GM11168 (cell line): ENCODE results near the gene USP36.
"Not testable (repeated sequence)": the region's sequence is repeated elsewhere in the genome, so short reads cannot be mapped to it uniquely, and the experiment has no call there.

ENCODE experiments used
- in situ Hi-C: fragments of 300-500 bp; cut with MboI; formaldehyde crosslinking; loops from one replicate; pipeline ENCODE4 v1.12.0; 2022; ENCODE audit warnings: low sequenced_read_pairs; ENCODE audit not compliant: unreplicated experiment

Gene USP36

DNA sequence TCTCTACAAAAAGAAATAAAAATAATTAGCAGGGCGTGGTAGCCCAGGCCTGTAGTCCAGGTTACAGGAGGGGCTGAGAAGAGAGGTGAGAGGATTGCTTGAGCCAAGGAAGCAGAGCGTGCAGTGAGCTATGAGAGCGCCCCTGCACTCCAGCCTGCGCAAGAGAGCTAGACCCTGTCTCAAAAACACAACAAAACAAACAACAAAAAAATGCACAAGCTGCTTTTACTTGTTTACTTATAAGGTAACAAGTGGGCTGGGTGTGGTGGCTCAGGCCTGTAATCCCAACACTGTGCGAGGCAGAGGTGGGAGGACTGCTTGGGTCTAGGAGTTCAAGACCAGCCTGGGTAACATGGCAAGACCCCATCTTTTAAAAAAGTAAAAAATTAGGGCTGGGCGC is 60.3 kb downstream of the USP36 start:
- in situ Hi-C loops = no loop called here

DNA sequence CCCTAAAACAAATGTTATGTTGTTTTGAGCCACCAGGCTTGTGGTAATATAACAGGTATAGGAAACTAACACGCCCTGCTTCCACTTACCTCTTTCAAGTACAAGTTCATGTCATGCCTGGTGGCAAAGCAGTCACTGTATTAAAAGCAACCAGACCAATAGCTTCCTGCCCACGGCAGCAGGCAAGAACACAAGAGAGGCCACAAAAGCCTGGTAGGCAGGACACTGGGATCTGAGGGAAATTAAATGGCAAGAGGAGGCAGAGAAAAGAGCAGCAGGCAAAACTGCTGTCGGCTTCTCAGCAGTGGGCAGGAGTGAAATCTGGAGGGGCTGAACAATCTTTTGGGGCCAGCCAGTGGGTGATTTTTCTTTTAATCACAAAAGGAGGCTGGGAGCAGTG is 60.8 kb downstream of the USP36 start:
- in situ Hi-C loops = no loop called here

DNA sequence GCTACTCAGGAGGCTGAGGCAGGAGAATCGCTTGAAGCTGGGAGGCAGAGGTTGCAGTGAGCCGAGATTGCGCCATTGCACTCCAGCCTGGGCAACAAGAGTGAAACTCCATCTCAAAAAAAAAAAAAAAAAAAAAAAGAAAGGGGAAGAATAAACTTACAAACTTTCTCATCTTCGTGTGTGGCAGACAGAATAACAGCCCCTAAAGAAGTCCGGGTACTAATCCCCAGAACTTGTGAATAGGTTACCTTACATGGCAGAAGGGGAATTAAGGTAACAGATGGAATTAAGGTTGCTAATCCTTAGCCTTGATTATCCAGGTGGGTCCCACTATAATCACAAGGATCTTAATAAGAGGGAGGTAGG is 61.3 kb downstream of the USP36 start:
- in situ Hi-C loops = not testable (repeated sequence)

DNA sequence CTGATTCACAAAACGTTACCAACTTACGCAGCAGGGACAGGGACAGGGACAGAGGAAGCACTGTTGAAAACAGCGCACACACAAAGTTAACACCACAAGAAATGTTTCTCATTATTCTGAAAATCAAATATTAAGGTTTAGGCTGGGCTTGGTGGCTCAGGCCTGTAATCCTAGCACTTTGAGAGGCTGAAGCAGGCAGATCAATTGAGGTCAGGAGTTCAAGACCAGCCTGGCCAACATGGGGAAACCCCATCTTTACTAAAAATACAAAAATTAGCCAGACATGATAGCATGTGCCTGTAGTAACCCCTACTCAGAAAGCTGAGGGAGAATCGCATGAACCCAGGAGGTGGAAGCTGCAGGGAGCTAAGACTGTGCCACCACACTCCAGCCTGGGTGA is 62.7 kb downstream of the USP36 start:
- in situ Hi-C loops = no loop called here

DNA sequence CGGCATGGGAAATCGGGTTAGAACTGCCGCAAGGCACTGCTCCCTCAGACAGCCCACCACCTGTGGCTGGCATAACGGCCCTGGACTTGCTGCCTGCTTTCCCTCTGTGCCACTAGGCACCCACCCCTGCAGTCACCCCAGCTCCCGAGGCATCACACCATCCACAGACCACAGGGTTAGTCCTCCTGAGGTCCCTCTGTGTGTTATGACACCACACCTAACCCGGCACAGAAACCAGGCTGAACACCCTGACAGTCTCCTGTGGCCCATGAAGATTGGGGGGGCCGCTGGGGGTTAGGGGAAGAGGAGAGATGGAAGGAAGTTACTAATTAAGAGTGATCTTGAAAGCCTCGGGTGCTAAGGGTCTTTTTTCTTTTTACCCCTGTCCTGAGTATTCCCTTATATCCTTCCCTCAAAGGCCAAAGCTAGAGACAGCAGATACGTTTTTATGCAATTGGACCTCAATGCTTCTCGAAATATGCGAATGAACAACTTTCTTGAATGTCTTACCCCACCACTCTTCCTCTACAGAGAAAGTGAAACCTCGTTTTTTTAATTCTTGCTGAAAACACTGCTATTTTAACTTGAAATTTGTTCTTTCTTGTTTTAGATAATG is 65.5 kb downstream of the USP36 start:
- in situ Hi-C loops = no loop called here

DNA sequence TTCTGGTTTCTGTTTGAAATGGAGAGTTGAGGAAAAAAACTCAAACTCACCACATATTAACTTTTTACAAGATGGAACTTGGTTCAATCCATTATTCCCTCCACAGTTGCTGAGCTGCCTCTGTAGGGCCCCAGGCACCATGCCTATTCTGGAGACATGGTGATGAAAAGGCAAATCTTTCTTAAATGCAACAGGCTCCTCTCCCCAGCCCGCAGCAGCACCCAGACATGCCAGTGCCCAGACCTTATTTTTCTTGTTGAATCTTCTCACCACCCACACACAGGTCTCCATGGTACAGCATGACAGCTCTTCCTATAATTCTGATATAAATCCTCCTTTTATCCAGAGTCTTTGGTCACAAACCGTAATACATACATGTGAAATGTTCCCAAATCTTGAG is 66.2 kb downstream of the USP36 start:
- in situ Hi-C loops = no loop called here

DNA sequence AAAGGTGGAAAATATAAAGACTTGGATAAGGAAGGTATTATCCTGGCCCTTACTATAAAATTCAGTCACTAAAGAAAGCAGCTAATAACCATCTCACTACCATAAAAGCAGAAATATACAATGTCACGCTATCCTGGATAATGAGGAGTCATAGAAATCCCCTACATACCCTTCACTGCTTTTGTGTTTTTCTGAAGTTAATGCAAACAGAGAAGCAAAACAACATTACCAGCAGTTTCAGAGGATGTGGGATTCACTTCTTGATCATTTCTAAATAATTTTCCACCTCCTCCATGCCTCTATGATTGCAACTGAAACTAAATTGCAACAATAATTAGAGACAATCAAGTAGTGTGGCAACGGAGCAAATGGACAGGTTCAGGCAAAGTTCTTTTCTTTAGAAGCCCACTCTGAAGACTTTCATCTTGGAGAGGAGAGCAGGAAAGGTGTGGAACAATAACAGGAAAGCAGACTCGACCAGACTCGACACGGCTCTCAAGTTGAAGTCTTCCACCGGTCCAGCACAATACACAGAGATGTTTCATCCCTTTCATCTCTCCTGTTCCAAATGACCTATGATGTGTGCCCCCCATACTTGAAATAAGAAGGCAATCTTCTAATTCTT is 68.7 kb downstream of the USP36 start:
- in situ Hi-C loops = no loop called here

DNA sequence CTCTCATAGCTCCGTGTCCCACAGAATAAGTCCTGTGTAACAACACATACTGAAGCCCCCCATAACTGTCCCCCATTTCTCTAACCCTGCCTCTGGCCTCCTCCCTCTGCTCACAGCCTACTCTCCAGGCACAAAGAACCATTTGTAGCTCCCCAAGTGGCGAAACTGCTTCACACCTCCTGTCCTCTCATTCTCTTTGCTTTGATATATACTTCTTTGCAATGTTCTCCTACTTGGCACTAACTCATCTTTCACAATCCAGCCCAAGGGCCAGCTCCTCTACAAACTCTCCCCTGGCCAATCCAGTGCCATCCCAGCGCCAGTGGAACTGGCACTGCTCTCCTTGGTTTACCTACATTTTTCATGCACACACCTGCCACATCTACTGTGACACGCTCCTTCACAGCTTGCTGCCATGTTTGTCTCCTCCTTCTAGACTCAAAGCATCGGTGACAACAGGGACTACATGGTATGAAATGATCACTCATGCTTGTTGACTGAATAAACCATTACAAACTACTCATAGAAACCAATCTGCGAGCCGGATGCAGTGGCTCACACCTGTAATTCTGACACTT is 71.3 kb downstream of the USP36 start:
- in situ Hi-C loops = no loop called here

DNA sequence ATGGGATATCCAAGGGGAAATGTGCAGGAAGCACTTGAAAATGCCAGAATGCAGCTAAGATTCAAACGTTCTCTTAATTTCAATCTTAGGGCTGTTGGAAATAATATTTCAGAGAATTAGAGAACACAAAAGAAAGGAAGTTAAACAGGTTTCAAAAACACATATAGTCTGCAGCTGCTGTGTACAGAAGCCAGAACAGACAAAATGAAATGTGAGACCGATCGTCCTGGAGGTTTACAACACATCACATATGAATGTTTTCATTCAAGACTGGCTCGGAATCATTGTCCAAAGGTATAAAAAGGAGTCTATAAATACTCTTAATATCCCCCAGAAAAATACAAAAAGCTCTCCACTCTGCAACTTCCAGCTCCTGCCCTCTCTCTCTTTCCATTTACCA is 72.8 kb downstream of the USP36 start:
- in situ Hi-C loops = no loop called here

DNA sequence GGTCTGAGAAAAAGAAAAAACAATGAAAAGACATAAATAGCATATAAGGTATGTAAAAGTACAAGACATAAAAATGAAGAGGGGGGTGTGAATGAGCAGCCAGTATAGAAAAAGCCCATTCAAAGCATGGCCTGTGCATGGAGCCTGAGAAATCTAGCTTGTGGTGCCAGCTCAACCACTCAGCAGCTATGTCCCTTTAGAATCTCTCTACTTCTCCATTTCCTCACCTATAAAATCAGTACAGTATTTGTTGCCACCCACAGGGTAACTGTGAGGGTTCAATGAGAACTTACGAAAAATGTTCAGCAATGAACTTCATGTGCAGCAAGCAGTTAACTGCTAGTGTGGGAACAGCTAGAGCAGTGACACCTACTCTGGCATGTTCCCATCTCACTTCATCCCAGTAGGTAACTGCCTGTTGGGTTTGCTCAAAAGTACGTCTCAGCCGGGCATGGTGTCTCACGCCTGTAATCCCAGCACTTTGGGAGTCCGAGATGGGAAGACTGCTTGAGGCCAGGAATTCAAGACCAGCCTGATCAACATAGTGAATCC is 73.8 kb downstream of the USP36 start:
- in situ Hi-C loops = no loop called here

DNA sequence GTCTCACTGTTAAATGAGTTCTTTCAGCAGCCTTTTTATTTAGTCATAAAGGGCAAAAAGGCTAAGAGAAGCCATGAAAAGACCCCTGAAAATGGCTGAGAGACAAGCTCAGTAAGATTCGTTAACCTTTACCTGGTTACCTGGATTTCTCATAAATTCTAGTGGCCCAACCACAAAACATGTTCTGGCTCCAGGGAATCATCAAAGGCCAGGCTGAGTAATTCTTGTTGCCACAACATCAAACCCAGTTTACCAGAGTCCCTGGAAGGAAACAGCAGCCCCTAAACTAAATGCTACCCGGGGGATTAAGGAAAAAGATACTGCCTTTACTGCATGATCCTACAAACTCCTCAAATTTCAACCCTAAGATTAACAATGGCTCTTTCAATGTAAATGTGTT is 74.4 kb downstream of the USP36 start:
- in situ Hi-C loops = no loop called here

DNA sequence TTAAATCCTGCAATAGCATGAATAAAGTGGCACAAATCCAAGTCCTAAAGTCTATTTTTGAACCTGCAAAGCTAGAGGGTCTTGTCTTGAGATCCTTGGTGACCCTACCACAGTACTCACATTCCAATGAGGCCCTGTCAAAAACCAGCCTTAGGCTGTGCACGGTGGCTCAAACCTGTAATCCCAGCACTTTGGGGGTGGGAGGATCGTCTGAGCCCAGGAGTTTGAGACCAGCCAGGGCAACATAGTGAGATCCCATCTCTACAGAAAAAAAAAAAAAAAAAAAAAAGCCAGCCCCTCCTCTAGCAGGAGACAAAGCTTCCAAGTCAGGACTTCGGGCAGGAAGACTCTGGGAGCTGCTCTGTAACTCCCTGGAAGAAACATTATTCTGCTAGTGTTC is 74.8 kb downstream of the USP36 start:
- in situ Hi-C loops = no loop called here

DNA sequence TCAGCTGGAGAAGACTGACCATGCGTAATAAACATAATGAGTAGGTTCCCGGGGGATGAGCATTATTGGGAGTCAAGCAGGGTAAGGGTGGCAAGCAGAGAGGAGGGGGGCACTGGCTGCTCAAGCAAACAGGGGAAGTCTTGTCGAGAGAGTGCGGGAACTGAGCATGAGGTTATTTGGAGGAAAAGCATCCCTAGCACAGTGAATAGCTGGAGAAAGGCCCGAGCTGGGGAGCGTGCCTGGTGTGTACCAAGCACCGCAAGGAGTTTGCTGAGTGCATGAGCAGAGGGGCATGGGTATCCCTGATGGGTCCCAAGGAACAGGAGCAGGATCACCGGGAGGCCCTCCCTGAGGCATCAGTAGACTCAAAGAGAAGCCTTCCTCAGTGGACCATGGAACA is 75.7 kb downstream of the USP36 start:
- in situ Hi-C loops = no loop called here

DNA sequence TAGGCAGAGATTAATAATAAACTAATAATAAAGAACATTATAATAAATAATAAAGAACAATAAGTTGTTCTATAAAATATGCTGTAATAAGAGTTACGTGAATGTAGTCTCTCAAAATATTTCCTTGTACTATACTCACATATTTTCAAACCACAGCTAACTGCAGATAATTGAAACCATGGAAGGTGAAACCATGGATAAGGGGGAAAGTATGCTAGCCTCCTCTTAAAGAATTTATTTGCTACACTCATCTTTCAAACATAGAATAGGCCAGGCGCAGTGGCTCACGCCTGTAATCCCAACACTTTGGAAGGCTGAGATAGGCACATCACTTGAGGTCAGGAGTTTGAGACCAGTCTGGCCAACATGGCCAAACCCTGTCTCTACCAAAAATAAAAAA is 77.1 kb downstream of the USP36 start:
- in situ Hi-C loops = no loop called here

DNA sequence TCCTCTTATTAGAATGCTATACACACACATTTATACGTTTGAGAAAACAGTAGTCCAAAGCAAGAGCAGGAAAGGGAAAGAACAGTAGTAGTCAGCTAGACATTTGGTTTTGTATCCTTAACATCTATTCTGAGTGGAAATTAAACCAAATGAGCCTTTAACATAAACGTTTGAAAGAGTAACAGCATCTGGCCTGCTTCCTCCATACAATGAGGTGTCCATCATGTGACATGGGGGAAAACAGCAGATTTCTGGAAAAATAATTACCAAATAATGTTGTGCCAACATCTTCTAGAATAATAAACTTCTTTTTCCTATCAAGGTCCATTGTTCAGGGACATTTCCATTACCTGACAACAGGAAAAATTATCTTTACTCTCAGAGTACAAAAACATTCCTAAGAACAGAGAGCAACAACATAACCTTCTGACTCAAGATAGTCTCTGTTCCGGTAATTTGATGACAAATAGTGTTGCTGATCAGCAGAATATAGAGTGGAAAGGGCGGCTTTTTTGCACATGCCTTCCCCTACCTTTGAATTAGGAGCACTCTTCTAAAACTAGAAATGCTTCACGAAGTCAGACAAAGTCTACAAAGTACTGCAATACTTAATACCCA is 78.7 kb downstream of the USP36 start:
- in situ Hi-C loops = no loop called here

DNA sequence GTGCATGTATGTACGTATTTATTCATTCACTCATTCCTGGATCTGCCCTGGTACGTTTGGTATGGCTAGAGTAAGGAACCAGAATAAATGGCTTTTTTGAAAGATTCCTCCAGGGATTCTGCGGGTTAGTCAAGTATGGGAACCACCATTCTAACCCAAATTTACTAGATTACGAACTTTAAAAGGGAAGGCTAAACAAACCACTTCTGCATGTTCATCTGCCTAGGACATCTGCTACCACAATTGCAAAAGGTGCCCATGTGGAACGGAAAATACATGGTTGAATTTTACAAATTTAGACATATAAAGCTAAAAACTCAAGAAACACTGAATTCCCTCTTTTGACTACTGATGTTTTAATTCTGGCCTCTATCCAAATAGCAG is 80.7 kb downstream of the USP36 start:
- in situ Hi-C loops = no loop called here

DNA sequence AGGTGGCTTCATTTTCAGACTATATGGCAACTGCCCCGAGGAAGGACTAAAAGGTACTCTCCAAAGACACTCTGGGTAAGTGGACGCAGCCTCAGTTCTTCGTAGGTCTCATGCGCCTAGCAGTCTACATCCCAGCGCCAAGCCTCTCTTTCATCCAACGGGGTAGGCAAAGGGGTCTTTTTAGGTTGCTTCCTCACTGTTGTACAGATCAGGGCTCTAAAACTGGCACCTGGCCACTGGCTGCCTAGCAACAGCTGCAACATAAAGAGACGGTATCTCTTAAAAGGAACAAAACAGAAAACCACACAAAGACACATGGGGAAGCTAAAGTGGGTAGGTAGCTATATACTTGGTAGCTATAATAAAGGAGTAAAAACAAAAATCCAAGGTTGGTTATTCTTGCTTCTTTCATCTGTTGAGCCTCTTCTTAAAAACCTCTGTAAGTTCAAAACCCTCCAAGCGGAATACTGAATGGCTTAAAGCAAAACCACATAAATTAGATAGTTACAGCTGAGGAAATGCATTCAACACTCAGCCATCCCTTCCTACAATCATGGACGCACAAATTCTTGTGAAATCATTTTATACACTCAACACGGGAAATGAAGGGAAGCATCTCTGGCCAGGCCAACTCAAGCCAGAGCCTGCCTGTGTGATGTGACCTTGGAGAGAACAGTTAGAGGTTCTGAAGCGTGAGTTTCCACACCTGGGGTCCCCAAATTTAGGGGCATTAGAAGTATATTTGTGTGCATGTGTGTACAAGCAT is 81.2 kb downstream of the USP36 start:
- in situ Hi-C loops = no loop called here

DNA sequence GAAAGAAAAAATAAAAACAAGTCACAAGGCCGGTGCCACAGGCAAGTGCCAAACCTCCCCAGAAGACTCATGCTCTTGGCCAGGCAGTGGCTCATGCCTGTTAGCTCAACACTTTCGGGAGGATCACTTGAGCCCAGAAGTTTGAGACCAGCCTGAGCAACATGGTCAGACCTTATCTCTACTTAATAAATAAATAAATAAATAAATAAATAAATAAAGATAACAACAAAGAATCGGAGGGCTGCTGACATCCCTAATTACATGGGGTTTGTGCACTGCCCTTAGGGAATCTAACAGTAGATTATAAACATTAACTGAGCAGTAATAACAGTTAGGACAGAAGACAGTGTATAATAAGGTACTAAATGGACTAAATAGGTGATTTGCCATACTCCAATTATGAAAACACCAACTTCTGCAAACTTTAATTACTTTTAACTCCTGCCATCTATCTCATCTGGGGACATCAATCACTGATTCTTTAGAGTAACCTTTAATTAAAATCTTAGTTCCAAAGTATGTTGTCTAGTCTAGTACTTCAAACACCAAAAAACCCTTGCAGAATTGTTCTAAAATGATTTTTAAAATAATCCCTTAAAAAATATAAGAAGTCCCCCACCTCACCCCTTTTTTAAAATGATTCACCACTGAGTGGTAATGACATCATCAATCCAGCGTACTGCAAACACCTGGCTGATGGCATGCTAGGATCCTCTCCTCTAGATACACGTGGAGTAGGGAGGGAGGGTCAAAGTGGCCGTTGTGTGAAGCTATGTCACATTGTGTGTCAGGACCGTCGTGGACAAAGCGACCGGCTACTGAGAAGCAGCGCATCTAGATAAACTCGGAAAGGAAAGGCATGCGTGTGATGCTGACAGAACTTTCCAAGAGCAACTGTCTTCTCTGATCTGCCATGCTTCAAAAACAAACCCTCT is 87.0 kb downstream of the USP36 start:
- in situ Hi-C loops = no loop called here

DNA sequence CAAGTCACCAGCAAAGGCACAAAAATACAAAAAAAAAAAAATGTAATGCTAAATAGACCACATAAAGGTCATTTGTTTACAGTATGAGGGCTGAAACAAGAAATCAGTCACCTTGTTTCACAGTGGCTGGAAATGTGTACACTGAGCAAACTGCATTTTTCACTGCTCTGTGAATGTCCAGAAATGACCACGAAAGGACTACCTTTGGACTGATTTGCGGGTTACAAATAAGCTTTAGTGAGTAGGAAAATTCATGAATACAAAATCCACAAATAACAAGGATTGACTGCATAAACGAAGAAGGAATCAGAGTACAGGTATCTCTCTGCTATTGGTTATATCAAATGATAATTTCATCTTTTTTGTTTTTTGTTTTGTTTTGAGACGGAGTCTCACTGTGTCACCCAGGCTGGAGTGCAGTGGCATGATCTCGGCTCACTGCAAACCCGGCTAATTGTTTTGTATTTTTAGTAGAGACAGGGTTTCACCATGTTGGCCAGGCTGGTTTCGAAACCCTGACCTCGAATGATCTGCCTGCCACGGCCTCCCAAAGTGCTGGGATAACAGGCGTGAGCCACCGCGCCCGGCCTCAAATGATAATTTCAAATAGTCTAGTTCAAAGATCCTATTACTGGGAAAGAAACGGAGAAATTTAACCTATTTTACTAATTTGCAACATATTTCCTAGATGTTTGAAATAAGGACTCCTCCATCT is 89.0 kb downstream of the USP36 start:
- in situ Hi-C loops = no loop called here
